GM12892 (cell line): ENCODE results near the gene STT3A.

Experiments
- DNase-seq: peaks from one replicate; pipeline ENCODE4 v3.0.0; 2011; ENCODE audit not compliant: insufficient read length
- FAIRE-seq: peaks from 2 replicates; lab custom pipeline; 2011; peaks lifted over from hg19 to GRCh38; lab: Jason Lieb, UNC
- POLR2A ChIP-seq: IDR thresholded peaks from 2 replicates; pipeline ENCODE4 v1.6.1; 2011; ENCODE audit warnings: low read depth, low read length, control low read depth
- POLR2AphosphoS5 ChIP-seq: IDR thresholded peaks from 2 replicates; pipeline ENCODE4 v1.6.1; 2011; ENCODE audit warnings: low read depth, low read length, control low read depth
- TAF1 ChIP-seq: IDR thresholded peaks from 2 replicates; pipeline ENCODE4 v1.6.1; 2011; ENCODE audit warnings: low read depth, mild to moderate bottlenecking, control low read depth, low read length, borderline replicate concordance

STT3A gene

GRCh38 chr11:125588505-125588904, 4.1 kb upstream of the STT3A start:
- FAIRE-seq = no peak
- no peak for TF ChIP-seq POLR2AphosphoS5
- no peak for TF ChIP-seq TAF1
- no peak for TF ChIP-seq POLR2A
- DNase-seq = no peak

GRCh38 chr11:125591649-125592304, 875 bp upstream of the STT3A start:
- DNase-seq (peak; percentile 26), FAIRE-seq (no peak)

GRCh38 chr11:125593114-125593820, 615 bp downstream of the STT3A start:
- FAIRE-seq = peak; percentile 36
- TF ChIP-seq POLR2AphosphoS5 = no peak
- no peak for TF ChIP-seq TAF1
- TF ChIP-seq POLR2A = no peak
- no peak for DNase-seq

More at GRCh38 chr11:125591649-125592304, 875 bp upstream of the STT3A start:
- TF ChIP-seq POLR2A (peak; percentile 71), POLR2AphosphoS5 (peak; percentile 37), TAF1 (no peak)

- DNase-seq = no peak
- no peak for TF ChIP-seq TAF1
- no peak for TF ChIP-seq POLR2A
- TF ChIP-seq POLR2AphosphoS5 = no peak
- no peak for FAIRE-seq
These were observed 2.3 kb downstream of the STT3A start for GRCh38 chr11:125594958-125595357.

GRCh38 chr11:125600663-125601062, 8.0 kb downstream of the STT3A start:
- DNase-seq = no peak
- FAIRE-seq = no peak
- TF ChIP-seq POLR2A (no peak), POLR2AphosphoS5 (no peak), TAF1 (no peak)

GRCh38 chr11:125603207-125603606, 10.6 kb downstream of the STT3A start:
- DNase-seq (no peak), FAIRE-seq (no peak)
- TF ChIP-seq POLR2AphosphoS5 (no peak), POLR2A (no peak), TAF1 (no peak)

GRCh38 chr11:125605417-125605816, 12.8 kb downstream of the STT3A start:
- FAIRE-seq (no peak), DNase-seq (no peak)
- TF ChIP-seq POLR2AphosphoS5 = no peak
- no peak for TF ChIP-seq TAF1
- TF ChIP-seq POLR2A = no peak

- TF ChIP-seq TAF1 = no peak
- no peak for TF ChIP-seq POLR2A
- no peak for TF ChIP-seq POLR2AphosphoS5
- DNase-seq (no peak), FAIRE-seq (no peak)
These were observed 16.9 kb downstream of the STT3A start for GRCh38 chr11:125609545-125609944.

- DNase-seq (no peak), FAIRE-seq (no peak)
- TF ChIP-seq POLR2AphosphoS5 = no peak
- TF ChIP-seq TAF1 = no peak
- TF ChIP-seq POLR2A = no peak
These were observed 25.7 kb downstream of the STT3A start for GRCh38 chr11:125618383-125618782.

- FAIRE-seq = no peak
- DNase-seq = no peak
- TF ChIP-seq POLR2AphosphoS5 (no peak), TAF1 (no peak), POLR2A (no peak)
These were observed 29.3 kb downstream of the STT3A start for GRCh38 chr11:125621995-125622394.

- no peak for TF ChIP-seq POLR2A
- TF ChIP-seq TAF1 = no peak
- TF ChIP-seq POLR2AphosphoS5 = no peak
- no peak for DNase-seq
- FAIRE-seq = no peak
These were observed 30.4 kb downstream of the STT3A start for GRCh38 chr11:125623064-125623463.
